Activated naive CD8-positive, alpha-beta T cell treated with anti-CD3 and anti-CD28 coated beads, Interleukin-2, amount 50 U/mL, for 24 hours (primary cell): Measurements from ENCODE around the gene EPHA3.
"Not testable (repeated sequence)": the region's sequence is repeated elsewhere in the genome, so short reads cannot be mapped to it uniquely, and the experiment has no call there.

Source experiments
- ATAC-seq: fragments of 150-1000 bp; cut with Tn5 transposase; one replicate; pipeline ENCODE4 v1.10.0; 2021
- DNase-seq: peaks from one replicate; pipeline ENCODE4 v3.0.0; 2021
- H3K27ac Mint-ChIP-seq: one replicate; pipeline ENCODE4 v1.8.0; 2021; ENCODE audit warnings: mild to moderate bottlenecking, mixed read lengths
- H3K27me3 Mint-ChIP-seq: one replicate; pipeline ENCODE4 v1.8.0; 2021; ENCODE audit warnings: mixed read lengths
- H3K36me3 Mint-ChIP-seq: one replicate; pipeline ENCODE4 v1.8.0; 2021; ENCODE audit warnings: low read depth, mixed read lengths
- H3K4me1 Mint-ChIP-seq: one replicate; pipeline ENCODE4 v1.8.0; 2021; ENCODE audit warnings: mixed read lengths
- H3K4me3 Mint-ChIP-seq: one replicate; pipeline ENCODE4 v1.8.0; 2021; ENCODE audit warnings: mild to moderate bottlenecking, moderate library complexity, mixed read lengths
- H3K9me3 Mint-ChIP-seq: one replicate; pipeline ENCODE4 v1.8.0; 2021; ENCODE audit warnings: mixed read lengths

EPHA3 gene

GRCh38 chr3:89311581-89311980 is 204.2 kb downstream of the EPHA3 start:
- no peak for ATAC-seq
- Mint-ChIP-seq H3K27me3 (no peaks in the 10 kb centered on the region), H3K36me3 (no peaks in the 10 kb centered on the region), H3K9me3 (peaks cover 8% of the 10 kb centered on the region), H3K4me1 (no peaks in the 10 kb centered on the region), H3K27ac (no peak overlapping the region), H3K4me3 (no peak overlapping the region)
- no peak for DNase-seq

- ATAC-seq (no peak), DNase-seq (no peak)
- Mint-ChIP-seq H3K4me1 (no peaks in the 10 kb centered on the region), H3K27ac (no peak overlapping the region), H3K36me3 (no peaks in the 10 kb centered on the region), H3K4me3 (no peak overlapping the region), H3K27me3 (no peaks in the 10 kb centered on the region), H3K9me3 (peaks cover 8% of the 10 kb centered on the region)
These were observed 204.7 kb downstream of the EPHA3 start for GRCh38 chr3:89312141-89312540.

- no peaks in the 10 kb centered on the region for H3K27me3 Mint-ChIP-seq
- H3K36me3 Mint-ChIP-seq = no peaks in the 10 kb centered on the region
- ATAC-seq = no peak
- DNase-seq = no peak
- no peaks in the 10 kb centered on the region for H3K4me1 Mint-ChIP-seq
- H3K4me3 Mint-ChIP-seq = no peak overlapping the region
- peaks cover 8% of the 10 kb centered on the region for H3K9me3 Mint-ChIP-seq
- H3K27ac Mint-ChIP-seq = no peak overlapping the region
These were observed 207.2 kb downstream of the EPHA3 start for GRCh38 chr3:89314454-89315098.

- H3K4me3 Mint-ChIP-seq = no peak overlapping the region
- no peaks in the 10 kb centered on the region for H3K4me1 Mint-ChIP-seq
- H3K36me3 Mint-ChIP-seq = no peaks in the 10 kb centered on the region
- H3K27ac Mint-ChIP-seq = no peak overlapping the region
- H3K27me3 Mint-ChIP-seq = no peaks in the 10 kb centered on the region
- no peak for DNase-seq
- ATAC-seq = no peak
- peaks cover 8% of the 10 kb centered on the region for H3K9me3 Mint-ChIP-seq
These were observed 208.5 kb downstream of the EPHA3 start for GRCh38 chr3:89315750-89316470.

GRCh38 chr3:89320186-89320585 is 212.8 kb downstream of the EPHA3 start:
- Mint-ChIP-seq H3K4me3 (no peak overlapping the region), H3K27ac (no peak overlapping the region), H3K27me3 (no peaks in the 10 kb centered on the region), H3K9me3 (no peaks in the 10 kb centered on the region), H3K36me3 (no peaks in the 10 kb centered on the region), H3K4me1 (no peaks in the 10 kb centered on the region)
- DNase-seq = no peak
- ATAC-seq = no peak

- ATAC-seq = no peak
- DNase-seq = no peak
- H3K4me3 Mint-ChIP-seq = no peak overlapping the region
- H3K9me3 Mint-ChIP-seq = no peaks in the 10 kb centered on the region
- H3K36me3 Mint-ChIP-seq = no peaks in the 10 kb centered on the region
- no peak overlapping the region for H3K27ac Mint-ChIP-seq
- no peaks in the 10 kb centered on the region for H3K27me3 Mint-ChIP-seq
- H3K4me1 Mint-ChIP-seq = no peaks in the 10 kb centered on the region
These were observed 219.6 kb downstream of the EPHA3 start for GRCh38 chr3:89326997-89327396.

- DNase-seq = no peak
- Mint-ChIP-seq H3K27me3 (no peaks in the 10 kb centered on the region), H3K4me1 (no peaks in the 10 kb centered on the region), H3K9me3 (no peaks in the 10 kb centered on the region), H3K4me3 (no peak overlapping the region), H3K27ac (no peak overlapping the region), H3K36me3 (no peaks in the 10 kb centered on the region)
- ATAC-seq = no peak
These were observed 225.0 kb downstream of the EPHA3 start for GRCh38 chr3:89332386-89332785.

GRCh38 chr3:89332793-89333192 is 225.4 kb downstream of the EPHA3 start:
- H3K9me3 Mint-ChIP-seq = no peaks in the 10 kb centered on the region
- H3K4me1 Mint-ChIP-seq = no peaks in the 10 kb centered on the region
- no peak overlapping the region for H3K4me3 Mint-ChIP-seq
- ATAC-seq (no peak), DNase-seq (no peak)
- no peaks in the 10 kb centered on the region for H3K27me3 Mint-ChIP-seq
- H3K36me3 Mint-ChIP-seq = no peaks in the 10 kb centered on the region
- no peak overlapping the region for H3K27ac Mint-ChIP-seq

GRCh38 chr3:89335693-89336092 is 228.3 kb downstream of the EPHA3 start:
- no peak overlapping the region for H3K4me3 Mint-ChIP-seq
- DNase-seq (no peak), ATAC-seq (no peak)
- no peak overlapping the region for H3K27ac Mint-ChIP-seq
- no peaks in the 10 kb centered on the region for H3K27me3 Mint-ChIP-seq
- H3K36me3 Mint-ChIP-seq = no peaks in the 10 kb centered on the region
- no peaks in the 10 kb centered on the region for H3K9me3 Mint-ChIP-seq
- H3K4me1 Mint-ChIP-seq = no peaks in the 10 kb centered on the region

- peaks cover 3% of the 10 kb centered on the region for H3K9me3 Mint-ChIP-seq
- H3K4me1 Mint-ChIP-seq = no peaks in the 10 kb centered on the region
- no peak overlapping the region for H3K27ac Mint-ChIP-seq
- DNase-seq (no peak), ATAC-seq (no peak)
- no peak overlapping the region for H3K4me3 Mint-ChIP-seq
- H3K27me3 Mint-ChIP-seq = no peaks in the 10 kb centered on the region
- H3K36me3 Mint-ChIP-seq = no peaks in the 10 kb centered on the region
These were observed 233.0 kb downstream of the EPHA3 start for GRCh38 chr3:89340408-89340807.

- no peak for DNase-seq
- Mint-ChIP-seq H3K9me3 (peaks cover 3% of the 10 kb centered on the region), H3K36me3 (no peaks in the 10 kb centered on the region), H3K4me1 (no peaks in the 10 kb centered on the region), H3K27ac (no peak overlapping the region), H3K4me3 (no peak overlapping the region), H3K27me3 (no peaks in the 10 kb centered on the region)
- ATAC-seq = no peak
These were observed 236.7 kb downstream of the EPHA3 start for GRCh38 chr3:89344076-89344475.

- not testable (repeated sequence) for H3K36me3 Mint-ChIP-seq, ATAC-seq, H3K4me1 Mint-ChIP-seq, H3K27ac Mint-ChIP-seq, H3K27me3 Mint-ChIP-seq, H3K9me3 Mint-ChIP-seq, DNase-seq, H3K4me3 Mint-ChIP-seq
These were observed 243.5 kb downstream of the EPHA3 start for GRCh38 chr3:89350935-89351334.

GRCh38 chr3:89353465-89353864 is 246.0 kb downstream of the EPHA3 start:
- DNase-seq = no peak
- Mint-ChIP-seq H3K9me3 (no peaks in the 10 kb centered on the region), H3K4me3 (no peak overlapping the region), H3K27ac (no peak overlapping the region), H3K27me3 (no peaks in the 10 kb centered on the region), H3K36me3 (no peaks in the 10 kb centered on the region), H3K4me1 (no peaks in the 10 kb centered on the region)
- ATAC-seq = no peak

- H3K27ac Mint-ChIP-seq = no peak overlapping the region
- no peaks in the 10 kb centered on the region for H3K4me1 Mint-ChIP-seq
- DNase-seq = no peak
- no peak overlapping the region for H3K4me3 Mint-ChIP-seq
- H3K36me3 Mint-ChIP-seq = no peaks in the 10 kb centered on the region
- no peaks in the 10 kb centered on the region for H3K9me3 Mint-ChIP-seq
- H3K27me3 Mint-ChIP-seq = no peaks in the 10 kb centered on the region
- ATAC-seq = no peak
These were observed 250.9 kb downstream of the EPHA3 start for GRCh38 chr3:89358281-89358680.

GRCh38 chr3:89360156-89360555 is 252.7 kb downstream of the EPHA3 start:
- no peaks in the 10 kb centered on the region for H3K9me3 Mint-ChIP-seq

More at GRCh38 chr3:89360156-89360555, 252.7 kb downstream of the EPHA3 start:
- DNase-seq (no peak), ATAC-seq (no peak)
- no peaks in the 10 kb centered on the region for H3K36me3 Mint-ChIP-seq
- no peak overlapping the region for H3K4me3 Mint-ChIP-seq
- no peak overlapping the region for H3K27ac Mint-ChIP-seq
- H3K27me3 Mint-ChIP-seq = no peaks in the 10 kb centered on the region
- H3K4me1 Mint-ChIP-seq = no peaks in the 10 kb centered on the region
